CD8-positive, alpha-beta memory T cell (primary cell): ENCODE measurements around the gene MRPL30. TPM values are rescaled to one million over a fixed set of nuclear protein-coding genes. Genes with fewer than 3 reads are reported as not detected.

Source experiments
- CTCF ChIA-PET: fragments of 350-600 bp; sonication (Branson Sonifier 250); formaldehyde crosslinking; loops from one replicate; lab custom pipeline; 2021; ENCODE audit warnings: antibody characterized with exemption; lab: Charles Lee
- POLR2A ChIA-PET: fragments of 350-600 bp; sonication (Branson Sonifier 250); formaldehyde crosslinking; loops from one replicate; lab custom pipeline; 2021; ENCODE audit warnings: antibody characterized with exemption; lab: Charles Lee
- DNase-seq, 5 donors: peaks; one replicate each; pipeline versions ENCODE4 v3.0.0 to v3.0.0-alpha.2; 2020 to 2022; ENCODE audit warnings: mixed read lengths in 1 of 5
- H3K27ac ChIP-seq: one replicate; pipeline ENCODE4 v1.7.0; 2013; ENCODE audit warnings: low read depth, mild to moderate bottlenecking, low read length, moderate library complexity
- H3K27me3 ChIP-seq: 2 replicates; pipeline ENCODE4 v1.7.0; 2013; ENCODE audit warnings: low read length, mild to moderate bottlenecking; ENCODE audit not compliant: insufficient read depth, poor library complexity, severe bottlenecking
- H3K36me3 ChIP-seq: 2 replicates; pipeline ENCODE4 v1.7.0; 2013; ENCODE audit warnings: mild to moderate bottlenecking, low read length, moderate library complexity; ENCODE audit not compliant: insufficient read depth
- H3K4me1 ChIP-seq: 2 replicates; pipeline ENCODE4 v1.7.0; 2013; ENCODE audit warnings: mild to moderate bottlenecking, low read length, moderate library complexity; ENCODE audit not compliant: insufficient read depth
- H3K4me3 ChIP-seq: 2 replicates; pipeline ENCODE4 v1.7.0; 2013; ENCODE audit warnings: mild to moderate bottlenecking, low read length
- H3K9me3 ChIP-seq: 2 replicates; pipeline ENCODE4 v1.7.0; 2013; ENCODE audit warnings: mild to moderate bottlenecking, low read length
- H3K27ac Mint-ChIP-seq, 8 donors: one replicate each; pipeline ENCODE4 v1.8.0; 2020 to 2021; ENCODE audit warnings: mixed read lengths in 8 of 8, mild to moderate bottlenecking in 6 of 8, inconsistent platforms in 3 of 8, moderate library complexity in 3 of 8
- H3K27me3 Mint-ChIP-seq, 2 donors: one replicate each; pipeline ENCODE4 v1.8.0; 2020 to 2021; ENCODE audit warnings: mixed read lengths in 2 of 2, mild to moderate bottlenecking in 1 of 2, moderate library complexity in 1 of 2
- H3K36me3 Mint-ChIP-seq, 3 donors: one replicate each; pipeline ENCODE4 v1.8.0; 2020 to 2021; ENCODE audit warnings: mixed read lengths in 3 of 3, inconsistent platforms in 1 of 3, mild to moderate bottlenecking in 1 of 3
- H3K4me1 Mint-ChIP-seq, 3 donors: one replicate each; pipeline ENCODE4 v1.8.0; 2020 to 2021; ENCODE audit warnings: mixed read lengths in 3 of 3, inconsistent platforms in 1 of 3, mild to moderate bottlenecking in 1 of 3
- H3K4me3 Mint-ChIP-seq, 7 donors: one replicate each; pipeline ENCODE4 v1.8.0; 2020 to 2021; ENCODE audit warnings: mixed read lengths in 7 of 7, mild to moderate bottlenecking in 6 of 7, moderate library complexity in 4 of 7, inconsistent platforms in 2 of 7
- H3K9me3 Mint-ChIP-seq, 5 donors: one replicate each; pipeline ENCODE4 v1.8.0; 2020 to 2022; ENCODE audit warnings: mixed read lengths in 5 of 5, mild to moderate bottlenecking in 3 of 5, moderate library complexity in 2 of 5, inconsistent platforms in 1 of 5
- polyA plus RNA-seq: library from polyadenylated mRNA; unstranded; fragments of 300-500 nt; fragmentation: Illumina TruSeq; gene quantifications from one replicate; pipeline ENCODE4 v1.2.3, GENCODE V29; 2021
- total RNA-seq, 2 experiments: library from RNA; stranded (reverse); gene quantifications; one replicate each; pipeline ENCODE4 v1.2.3, GENCODE V29; 2021

MRPL30 gene
- total and polyA plus RNA-seq, 3 experiments from 2014 or later, result 22.8 to 29.8 (median 28.8) TPM

DNA sequence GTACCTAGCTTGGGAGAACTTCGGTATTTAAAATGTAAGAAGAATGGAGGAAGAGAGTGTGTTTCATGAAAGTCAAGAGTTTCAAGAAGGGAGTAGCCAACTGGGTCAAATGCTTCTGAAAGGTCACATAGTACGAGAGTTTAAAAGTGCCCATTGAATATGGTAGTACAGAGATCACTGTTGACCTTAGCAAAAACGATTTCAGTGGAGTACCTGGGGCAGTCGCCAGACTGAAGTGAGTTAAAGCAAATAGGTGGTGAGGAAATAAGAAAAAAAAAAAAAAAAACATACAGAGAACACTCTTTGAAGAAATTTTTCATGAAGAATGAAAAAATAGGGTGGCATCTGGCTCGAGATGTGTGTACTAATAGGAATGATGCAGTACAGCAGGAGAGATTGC is 14.8 kb upstream of the MRPL30 start:
- Mint-ChIP-seq H3K4me1 (peaks cover 3 to 15% (median 15%) of the 10 kb centered on the region in 3 donors), H3K27ac (peak overlapping the region in 6 of 8 donors; percentile 18 to 81 (median 55)), H3K27me3 (no peaks in the 10 kb centered on the region), H3K9me3 (no peaks in the 10 kb centered on the region), H3K4me3 (no peak overlapping the region), H3K36me3 (peaks cover 0 to 81% (median 22%) of the 10 kb centered on the region in 3 donors)
- H3K27ac ChIP-seq, result no peak overlapping the region
- H3K4me1 ChIP-seq, result no peaks in the 10 kb centered on the region
- ChIA-PET POLR2A (interaction anchor here (0.7 kb wide), 1 partner anchor 25 kb away, joined by 3 read pairs; no protein-coding TSS in a partner anchor), CTCF (interaction anchor here (1.1 kb wide), 1 partner anchor 324 kb away, joined by 4 read pairs; the partner anchor contains the start of gene REV1)
- no peaks in the 10 kb centered on the region for H3K27me3 ChIP-seq
- no peak for DNase-seq
- H3K4me3 ChIP-seq, result no peak overlapping the region
- peaks cover 13% of the 10 kb centered on the region for H3K36me3 ChIP-seq
- H3K9me3 ChIP-seq, result no peaks in the 10 kb centered on the region

DNA sequence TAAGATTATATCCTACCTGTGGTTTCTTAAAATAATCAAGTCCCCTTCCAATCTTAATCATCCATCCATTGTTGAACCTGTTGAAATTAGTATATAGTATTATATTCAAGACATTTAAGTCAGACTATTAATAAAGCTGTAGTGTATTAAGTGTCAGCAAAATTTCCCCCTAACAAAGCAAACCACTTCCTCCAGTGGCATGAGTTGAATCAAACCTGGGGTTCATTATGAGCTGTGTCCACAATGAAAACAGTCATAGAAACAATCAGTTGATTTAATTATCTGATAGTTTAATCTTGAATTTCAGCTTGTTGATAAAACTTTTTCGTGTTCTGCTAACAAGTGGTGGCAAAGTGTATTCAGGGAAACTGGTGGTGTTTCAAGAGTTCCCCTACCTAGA is 11.4 kb upstream of the MRPL30 start:
- Mint-ChIP-seq H3K27me3 (no peaks in the 10 kb centered on the region), H3K36me3 (peaks cover 0 to 84% (median 21%) of the 10 kb centered on the region in 3 donors), H3K4me3 (peak overlapping the region in 1 of 7 donors; percentile 40), H3K4me1 (peaks cover 8 to 22% (median 18%) of the 10 kb centered on the region in 3 donors), H3K9me3 (no peaks in the 10 kb centered on the region), H3K27ac (peak overlapping the region in 5 of 8 donors; percentile 12 to 87 (median 54))
- no peak for DNase-seq
- POLR2A ChIA-PET, result interaction anchor here (0.6 kb wide), 1 partner anchor 12 kb away, joined by 3 read pairs; no protein-coding TSS in a partner anchor
- Histone ChIP-seq H3K9me3 (no peaks in the 10 kb centered on the region), H3K27me3 (no peaks in the 10 kb centered on the region), H3K4me3 (no peak overlapping the region), H3K36me3 (peaks cover 28% of the 10 kb centered on the region), H3K27ac (no peak overlapping the region), H3K4me1 (no peaks in the 10 kb centered on the region)
- CTCF ChIA-PET, result interaction anchor here (1.9 kb wide), 1 partner anchor 9 kb away, joined by 4 read pairs; no protein-coding TSS in a partner anchor

DNA sequence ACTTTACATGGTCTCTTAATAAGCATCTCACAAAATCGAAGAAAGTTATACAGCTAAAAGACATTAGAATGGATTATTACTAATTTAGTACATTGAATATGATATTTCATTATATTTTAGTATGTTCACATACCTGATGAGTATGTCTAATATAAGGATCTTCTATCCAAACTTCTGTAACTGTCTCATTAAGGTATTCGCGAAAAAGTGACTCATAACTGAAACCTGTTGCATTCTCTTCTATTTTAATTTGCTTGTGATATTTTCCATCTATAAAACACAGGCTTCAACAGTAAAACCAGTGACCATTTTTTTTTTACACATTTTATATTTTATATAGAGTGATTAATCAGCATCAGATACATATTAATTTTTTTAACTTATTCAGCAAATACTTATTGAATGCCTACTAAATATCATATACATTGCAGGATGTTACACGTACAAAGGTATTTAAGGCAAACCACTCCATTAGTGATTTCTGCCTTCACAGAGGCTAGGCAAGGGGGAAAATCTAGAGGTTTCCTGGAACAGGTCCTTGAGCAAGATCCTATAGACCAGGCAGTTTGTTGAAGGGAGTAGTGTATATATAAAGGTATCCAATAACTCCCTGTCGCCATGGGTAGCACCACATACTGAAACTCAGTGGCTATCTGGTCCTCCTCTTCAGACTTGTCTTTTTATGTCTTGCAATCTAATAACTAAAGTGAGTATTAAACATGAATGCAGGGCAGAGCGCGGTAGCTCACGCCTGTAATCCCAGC is 9.4 kb upstream of the MRPL30 start:
- DNase-seq, result no peak
- Histone ChIP-seq H3K9me3 (no peaks in the 10 kb centered on the region), H3K27ac (no peak overlapping the region), H3K27me3 (no peaks in the 10 kb centered on the region), H3K4me3 (no peak overlapping the region), H3K36me3 (peaks cover 28% of the 10 kb centered on the region), H3K4me1 (no peaks in the 10 kb centered on the region)
- H3K27ac Mint-ChIP-seq, result peak overlapping the region in 7 of 8 donors; percentile 23 to 66 (median 44)
- H3K27me3 Mint-ChIP-seq, result no peaks in the 10 kb centered on the region
- peaks cover 0 to 79% (median 11%) of the 10 kb centered on the region in 3 donors for H3K36me3 Mint-ChIP-seq
- H3K9me3 Mint-ChIP-seq, result no peaks in the 10 kb centered on the region
- ChIA-PET POLR2A (no interaction called here), CTCF (no interaction called here)
- H3K4me3 Mint-ChIP-seq, result no peak overlapping the region
- H3K4me1 Mint-ChIP-seq, result peaks cover 15 to 35% (median 34%) of the 10 kb centered on the region in 3 donors

DNA sequence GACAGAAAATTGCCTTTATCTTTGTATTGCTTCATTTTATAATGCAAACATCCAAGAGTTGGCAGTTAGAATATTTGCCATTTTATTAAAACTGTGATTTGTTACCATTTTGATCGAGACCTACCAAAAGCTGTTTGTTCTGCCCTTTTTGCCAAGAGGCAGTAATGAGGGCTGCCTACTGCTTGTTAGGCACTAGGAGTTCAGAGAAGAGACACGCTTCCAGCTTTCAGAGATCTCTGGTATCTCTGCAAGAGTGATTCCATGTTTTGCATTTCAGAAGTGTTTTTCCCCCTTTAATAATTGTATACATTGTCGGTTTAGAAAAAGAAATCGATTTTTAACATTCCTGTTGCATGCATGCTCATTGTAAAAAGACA is 628 bp downstream of the MRPL30 start:
- ChIA-PET CTCF (interaction anchor here (1.4 kb wide), 1 partner anchor 308 kb away, joined by 5 read pairs; the partner anchor contains the start of gene REV1), POLR2A (interaction anchor here (0.7 to 2.1 kb wide), 4 partner anchors 12 to 164 kb away, joined by 3 to 12 read pairs (median 8); partner anchors contain the start of genes C2orf15, LIPT1 and TSGA10)
- no peak for DNase-seq
- peak overlapping the region in 6 of 8 donors; percentile 89 to 100 (median 100) for H3K27ac Mint-ChIP-seq
- peak overlapping the region; percentile 94 to 100 (median 99) for H3K4me3 Mint-ChIP-seq
- no peaks in the 10 kb centered on the region for H3K36me3 ChIP-seq
- H3K9me3 Mint-ChIP-seq, result no peaks in the 10 kb centered on the region
- H3K4me3 ChIP-seq, result peak overlapping the region; percentile 99
- no peaks in the 10 kb centered on the region for H3K9me3 ChIP-seq
- no peaks in the 10 kb centered on the region for H3K27me3 Mint-ChIP-seq
- peak overlapping the region; percentile 90 for H3K27ac ChIP-seq
- H3K4me1 Mint-ChIP-seq, result peaks cover 44 to 87% (median 73%) of the 10 kb centered on the region in 3 donors
- peaks cover 52% of the 10 kb centered on the region for H3K4me1 ChIP-seq
- peaks cover 0 to 26% (median 0%) of the 10 kb centered on the region in 3 donors for H3K36me3 Mint-ChIP-seq
- H3K27me3 ChIP-seq, result no peaks in the 10 kb centered on the region

DNA sequence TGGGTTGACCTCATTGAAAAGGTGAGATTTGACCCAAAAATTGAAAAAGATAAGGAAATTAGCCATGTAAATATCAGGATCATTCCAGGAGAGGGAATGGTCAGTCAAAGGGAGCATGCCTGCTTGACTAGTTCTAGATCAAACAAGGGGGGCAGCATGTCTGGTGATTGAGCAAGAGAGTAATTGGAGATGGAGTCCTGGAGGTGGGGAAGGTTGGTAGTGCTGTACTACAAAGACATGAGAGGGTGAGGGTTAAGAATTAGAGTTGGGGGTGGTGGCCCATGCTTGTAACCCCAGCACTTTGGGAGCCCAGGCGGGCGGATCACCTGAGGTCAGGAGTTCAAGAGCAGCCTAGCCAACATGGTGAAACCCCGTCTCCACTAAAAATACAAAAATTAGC is 2.0 kb downstream of the MRPL30 start:
- no peak for DNase-seq
- no peaks in the 10 kb centered on the region for H3K27me3 ChIP-seq
- no peak overlapping the region for H3K27ac ChIP-seq
- H3K4me3 Mint-ChIP-seq, result peak overlapping the region in 5 of 7 donors; percentile 12 to 42 (median 27)
- no peak overlapping the region for H3K4me3 ChIP-seq
- H3K9me3 Mint-ChIP-seq, result no peaks in the 10 kb centered on the region
- H3K36me3 Mint-ChIP-seq, result peaks cover 0 to 28% (median 0%) of the 10 kb centered on the region in 3 donors
- POLR2A ChIA-PET, result no interaction called here
- CTCF ChIA-PET, result no interaction called here
- H3K36me3 ChIP-seq, result no peaks in the 10 kb centered on the region
- H3K4me1 ChIP-seq, result peaks cover 47% of the 10 kb centered on the region
- H3K27ac Mint-ChIP-seq, result peak overlapping the region in 4 of 8 donors; percentile 20 to 74 (median 24)
- H3K9me3 ChIP-seq, result no peaks in the 10 kb centered on the region
- peaks cover 40 to 73% (median 59%) of the 10 kb centered on the region in 3 donors for H3K4me1 Mint-ChIP-seq
- H3K27me3 Mint-ChIP-seq, result no peaks in the 10 kb centered on the region

DNA sequence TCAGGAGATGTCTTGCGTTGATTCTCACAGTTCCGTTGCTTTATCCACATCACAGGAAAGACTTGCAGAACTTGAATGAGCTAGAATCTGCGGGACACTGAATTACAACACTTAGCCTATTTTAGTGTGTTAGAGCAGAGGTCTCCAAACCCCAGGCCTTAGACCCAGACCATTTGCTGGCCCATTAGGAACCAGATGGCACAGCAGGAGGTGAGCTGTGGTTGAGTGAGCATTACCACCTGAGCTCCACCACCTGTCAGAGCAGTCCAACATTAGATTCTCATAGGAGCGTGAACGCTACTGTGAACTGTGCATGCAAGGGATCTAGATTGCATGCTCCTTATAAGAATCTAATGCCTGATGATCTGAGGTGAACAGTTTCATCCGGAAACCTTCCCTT is 3.8 kb downstream of the MRPL30 start:
- Mint-ChIP-seq H3K4me1 (peaks cover 29 to 65% (median 43%) of the 10 kb centered on the region in 3 donors), H3K4me3 (no peak overlapping the region), H3K36me3 (peaks cover 2 to 40% (median 8%) of the 10 kb centered on the region in 3 donors), H3K9me3 (no peaks in the 10 kb centered on the region), H3K27me3 (no peaks in the 10 kb centered on the region), H3K27ac (no peak overlapping the region)
- no peak overlapping the region for H3K27ac ChIP-seq
- DNase-seq, result no peak
- peaks cover 6% of the 10 kb centered on the region for H3K36me3 ChIP-seq
- CTCF ChIA-PET, result interaction anchor here (0.8 kb wide), 1 partner anchor 9 kb away, joined by 3 read pairs; no protein-coding TSS in a partner anchor
- POLR2A ChIA-PET, result no interaction called here
- no peaks in the 10 kb centered on the region for H3K27me3 ChIP-seq
- no peak overlapping the region for H3K4me3 ChIP-seq
- H3K4me1 ChIP-seq, result peaks cover 29% of the 10 kb centered on the region
- H3K9me3 ChIP-seq, result no peaks in the 10 kb centered on the region

DNA sequence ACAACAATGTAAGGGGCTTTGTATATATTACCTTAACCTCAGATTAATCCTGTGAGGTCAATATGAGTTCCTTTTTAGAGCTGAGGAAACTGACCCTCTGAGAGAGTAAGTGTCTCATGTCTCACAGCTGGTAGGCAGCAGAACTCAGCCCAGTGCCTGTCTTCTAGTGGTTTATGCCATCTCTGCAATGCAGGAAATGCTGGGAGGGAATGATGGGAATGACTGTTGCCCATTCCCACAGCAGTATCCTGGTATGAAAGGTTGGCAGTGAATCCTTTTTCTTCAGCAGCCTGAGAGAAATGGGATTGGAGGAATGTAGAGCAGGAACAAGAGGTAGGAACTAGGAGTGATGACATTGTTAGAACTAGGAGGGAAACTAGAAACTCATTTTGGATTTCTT is 6.0 kb downstream of the MRPL30 start:
- Histone ChIP-seq H3K4me3 (no peak overlapping the region), H3K9me3 (no peaks in the 10 kb centered on the region), H3K27ac (no peak overlapping the region), H3K4me1 (peaks cover 14% of the 10 kb centered on the region), H3K27me3 (no peaks in the 10 kb centered on the region), H3K36me3 (peaks cover 9% of the 10 kb centered on the region)
- Mint-ChIP-seq H3K4me1 (peaks cover 25 to 57% (median 32%) of the 10 kb centered on the region in 3 donors), H3K9me3 (no peaks in the 10 kb centered on the region), H3K27me3 (no peaks in the 10 kb centered on the region), H3K4me3 (no peak overlapping the region), H3K27ac (peak overlapping the region in 3 of 8 donors; percentile 3 to 85 (median 64)), H3K36me3 (peaks cover 11 to 50% (median 16%) of the 10 kb centered on the region in 3 donors)
- POLR2A ChIA-PET, result no interaction called here
- DNase-seq, result no peak
- CTCF ChIA-PET, result no interaction called here

DNA sequence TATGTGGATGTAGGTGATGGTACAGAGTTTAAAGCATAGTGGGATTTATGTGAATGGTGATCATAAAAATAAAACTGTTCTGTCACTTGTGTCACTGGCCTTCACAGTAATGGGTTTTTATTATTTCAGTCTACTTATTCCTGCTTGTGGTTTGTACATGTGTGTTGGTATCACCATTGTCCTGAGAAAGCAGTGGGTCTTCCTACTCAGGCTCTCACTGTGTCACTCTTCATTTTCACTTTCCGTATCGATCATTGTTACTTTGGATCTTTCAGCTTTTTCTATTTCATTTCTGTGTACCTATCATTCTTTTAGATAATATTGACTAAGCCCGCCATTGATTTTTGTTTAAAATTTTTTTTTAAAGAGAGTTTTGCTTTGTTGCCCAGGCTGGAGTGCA is 7.4 kb downstream of the MRPL30 start:
- Mint-ChIP-seq H3K36me3 (peaks cover 18 to 62% (median 20%) of the 10 kb centered on the region in 3 donors), H3K9me3 (no peaks in the 10 kb centered on the region)

More for the DNA sequence above, 7.4 kb downstream of the MRPL30 start:
- POLR2A ChIA-PET, result no interaction called here
- Histone ChIP-seq H3K4me3 (no peak overlapping the region), H3K36me3 (peaks cover 13% of the 10 kb centered on the region), H3K27ac (no peak overlapping the region), H3K9me3 (no peaks in the 10 kb centered on the region), H3K27me3 (no peaks in the 10 kb centered on the region), H3K4me1 (peaks cover 7% of the 10 kb centered on the region)
- H3K27ac Mint-ChIP-seq, result peak overlapping the region in 3 of 8 donors; percentile 1 to 17 (median 17)
- no peaks in the 10 kb centered on the region for H3K27me3 Mint-ChIP-seq
- CTCF ChIA-PET, result no interaction called here
- H3K4me3 Mint-ChIP-seq, result no peak overlapping the region
- DNase-seq, result no peak
- H3K4me1 Mint-ChIP-seq, result peaks cover 20 to 50% (median 23%) of the 10 kb centered on the region in 3 donors
